HCT116 (cell line): ENCODE measurements around the gene CDCA7. TPM values are rescaled to one million over a fixed set of nuclear protein-coding genes. Genes with fewer than 3 reads are reported as not detected.

Experiments used
- ATAC-seq: fragments of 200-7000 bp; cut with Tn5 transposase; 2 replicates; pipeline ENCODE4 v1.9.1; 2020; ENCODE audit warnings: mild to moderate bottlenecking, moderate library complexity
- BruUV-seq: library from RNA; stranded (reverse); fragments of 400-500 nt; replicated peaks from 2 replicates; lab custom pipeline; 2021; lab: Mats Ljungman, UMichigan
- CTCF ChIA-PET: fragments of 300-600 bp; sonication (Branson Sonifier 250); formaldehyde crosslinking; loops from one replicate; lab custom pipeline; 2021; ENCODE audit warnings: antibody characterized with exemption; lab: Charles Lee
- POLR2A ChIA-PET: fragments of 300-600, 350-600 bp; sonication (Branson Sonifier 250); formaldehyde crosslinking; loops from one replicate; lab custom pipeline; 2021; ENCODE audit warnings: antibody characterized with exemption; lab: Charles Lee
- RAD21 ChIA-PET, 2 experiments: fragments of 300-600 bp; sonication (Branson Sonifier 250); formaldehyde crosslinking; loops; one replicate each; lab custom pipeline; 2023; ENCODE audit warnings: low total read pairs in 2 of 2; ENCODE audit not compliant: uncharacterized antibody in 2 of 2, unreplicated experiment in 2 of 2, low non-redundant PET in 1 of 2; lab: Charles Lee
- DNase-seq: peaks from one replicate; pipeline ENCODE4 v3.0.0-alpha.2; 2010; ENCODE audit warnings: low read depth, low spot score
- H2AFZ ChIP-seq: fragments of 200-600 bp; shearing (Covaris generic), sonication (generic); 2 replicates; pipeline ENCODE4 v1.6.1; 2017; ENCODE audit warnings: low read depth, mixed run types, mixed read lengths, antibody characterized with exemption, low read length; ENCODE audit not compliant: poor library complexity, severe bottlenecking
- H3K27ac ChIP-seq: 2 replicates; pipeline ENCODE4 v1.5.1; 2012; ENCODE audit warnings: low read depth, low read length
- H3K27me3 ChIP-seq: fragments of 200-600 bp; sonication (generic); 2 replicates; pipeline ENCODE4 v1.6.1; 2016; ENCODE audit warnings: mixed run types, low read length, mixed read lengths; ENCODE audit not compliant: insufficient read depth
- H3K36me3 ChIP-seq, 2 experiments: fragments of 200-500 bp in 1 of 2; fragments of 200-600 bp in 1 of 2; sonication (Bioruptor generic) in 1 of 2; sonication (generic) in 1 of 2; 2 replicates each; pipeline versions ENCODE4 v1.5.1 to v1.6.1; 2014 to 2016; ENCODE audit warnings: low read length in 2 of 2, inconsistent platforms in 1 of 2, mixed read lengths in 1 of 2, mixed run types in 1 of 2; ENCODE audit not compliant: insufficient read depth in 2 of 2, control insufficient read depth in 1 of 2
- H3K4me1 ChIP-seq, 2 experiments: fragments of 200-600 bp in 1 of 2; sonication (generic) in 1 of 2; 2 replicates each; pipeline versions ENCODE4 v1.5.1 to v1.6.1; 2012 to 2017; ENCODE audit warnings: low read length in 2 of 2, inconsistent platforms in 1 of 2, mild to moderate bottlenecking in 1 of 2, mixed read lengths in 1 of 2, mixed run types in 1 of 2, moderate library complexity in 1 of 2; ENCODE audit not compliant: insufficient read depth in 2 of 2, control insufficient read depth in 1 of 2
- H3K4me2 ChIP-seq: fragments of 200-600 bp; sonication (generic); 2 replicates; pipeline ENCODE4 v1.6.1; 2017; ENCODE audit warnings: mixed run types, low read length, mixed read lengths
- H3K4me3 ChIP-seq, 2 experiments: fragments of 200-600 bp in 1 of 2; sonication (generic) in 1 of 2; replicated peaks in 1 of 2; 2 replicates each; pipeline ENCODE4 v1.5.1; 2011 to 2016; ENCODE audit warnings: low read length in 2 of 2, control low read depth in 1 of 2, low read depth in 1 of 2, mild to moderate bottlenecking in 1 of 2, mixed read lengths in 1 of 2, mixed run types in 1 of 2
- H3K79me2 ChIP-seq: fragments of 200-600 bp; sonication (generic); 2 replicates; pipeline ENCODE4 v1.6.1; 2017; ENCODE audit warnings: mild to moderate bottlenecking, mixed run types, low read length, moderate library complexity, mixed read lengths; ENCODE audit not compliant: insufficient read depth
- H3K9ac ChIP-seq: fragments of 200-600 bp; sonication (generic); 2 replicates; pipeline ENCODE4 v1.6.1; 2016; ENCODE audit warnings: low read length, mixed read lengths
- H3K9me2 ChIP-seq: fragments of 200-600 bp; sonication (generic), shearing (Covaris generic); 2 replicates; pipeline ENCODE4 v1.6.1; 2017; ENCODE audit warnings: mixed run types, mild to moderate bottlenecking, moderate library complexity; ENCODE audit not compliant: insufficient read depth
- H3K9me3 ChIP-seq, 2 experiments: fragments of 200-500 bp in 1 of 2; fragments of 200-600 bp in 1 of 2; sonication (Bioruptor generic) in 1 of 2; sonication (generic) in 1 of 2; 2 replicates each; pipeline ENCODE4 v1.6.1; 2014 to 2017; ENCODE audit warnings: low read length in 2 of 2, mixed read lengths in 2 of 2, inconsistent platforms in 1 of 2, low read depth in 1 of 2, mild to moderate bottlenecking in 1 of 2, mixed run types in 1 of 2, moderate library complexity in 1 of 2; ENCODE audit not compliant: control insufficient read depth in 1 of 2, insufficient read depth in 1 of 2
- H4K20me1 ChIP-seq: fragments of 200-600 bp; sonication (generic), shearing (Covaris generic); 2 replicates; pipeline ENCODE4 v1.6.1; 2017; ENCODE audit warnings: mixed run types, mild to moderate bottlenecking, moderate library complexity; ENCODE audit not compliant: insufficient read depth
- CBX3 ChIP-seq: IDR thresholded peaks from 2 replicates; pipeline ENCODE4 v1.6.1; 2012; ENCODE audit warnings: low read depth
- CEBPB ChIP-seq: IDR thresholded peaks from 2 replicates; pipeline ENCODE4 v1.6.1; 2012; ENCODE audit warnings: low read depth
- EZH2 ChIP-seq: fragments of 200-600 bp; sonication (generic); IDR thresholded peaks from 2 replicates; pipeline ENCODE4 v1.6.1; 2017; ENCODE audit warnings: antibody characterized with exemption, mixed run types
- EZH2phosphoT487 ChIP-seq: fragments of 200-600 bp; IDR thresholded peaks from 2 replicates; pipeline ENCODE4 v1.6.1; 2018; ENCODE audit warnings: antibody characterized with exemption, borderline replicate concordance
- SP1 ChIP-seq: IDR thresholded peaks from 2 replicates; pipeline ENCODE4 v1.6.1; 2012; ENCODE audit warnings: low read depth
- TCF7L2 ChIP-seq: IDR thresholded peaks from 2 replicates; pipeline ENCODE4 v1.7.0; 2011; ENCODE audit warnings: borderline replicate concordance, inconsistent platforms; ENCODE audit not compliant: insufficient read depth, insufficient read length; ENCODE audit errors: extremely low read depth
- intact Hi-C: fragments of 100-400 bp; cut with micrococcal nuclease; formaldehyde crosslinking; loops from 2 replicates; pipeline ENCODE4 v1.10.0; 2022
- total RNA-seq: library from RNA; stranded (reverse); gene quantifications from one replicate; pipeline ENCODE4 v1.2.1, GENCODE V29; 2021; ENCODE audit not compliant: unreplicated experiment
- TF ChIP-seq, protein P1 (sequence below): IDR thresholded peaks from 2 replicates; pipeline ENCODE4 v1.6.1; 2012
- TF ChIP-seq, protein P2 (sequence below), 3 experiments: fragments of 200-600 bp in 1 of 3; sonication (generic) in 1 of 3; IDR thresholded peaks in 2 of 3; conservative IDR thresholded peaks in 1 of 3; 2 replicates each; pipeline ENCODE4 v1.5.1; 2012 to 2017; ENCODE audit warnings: low read depth in 2 of 3, low read length in 2 of 3, antibody characterized with exemption in 1 of 3, borderline replicate concordance in 1 of 3, control low read depth in 1 of 3, mild to moderate bottlenecking in 1 of 3, mixed read lengths in 1 of 3, mixed run types in 1 of 3, moderate library complexity in 1 of 3; ENCODE audit not compliant: insufficient read depth in 1 of 3

Gene CDCA7
- total RNA-seq, 1 experiment from 2014 or later: 57.9 TPM

DNA sequence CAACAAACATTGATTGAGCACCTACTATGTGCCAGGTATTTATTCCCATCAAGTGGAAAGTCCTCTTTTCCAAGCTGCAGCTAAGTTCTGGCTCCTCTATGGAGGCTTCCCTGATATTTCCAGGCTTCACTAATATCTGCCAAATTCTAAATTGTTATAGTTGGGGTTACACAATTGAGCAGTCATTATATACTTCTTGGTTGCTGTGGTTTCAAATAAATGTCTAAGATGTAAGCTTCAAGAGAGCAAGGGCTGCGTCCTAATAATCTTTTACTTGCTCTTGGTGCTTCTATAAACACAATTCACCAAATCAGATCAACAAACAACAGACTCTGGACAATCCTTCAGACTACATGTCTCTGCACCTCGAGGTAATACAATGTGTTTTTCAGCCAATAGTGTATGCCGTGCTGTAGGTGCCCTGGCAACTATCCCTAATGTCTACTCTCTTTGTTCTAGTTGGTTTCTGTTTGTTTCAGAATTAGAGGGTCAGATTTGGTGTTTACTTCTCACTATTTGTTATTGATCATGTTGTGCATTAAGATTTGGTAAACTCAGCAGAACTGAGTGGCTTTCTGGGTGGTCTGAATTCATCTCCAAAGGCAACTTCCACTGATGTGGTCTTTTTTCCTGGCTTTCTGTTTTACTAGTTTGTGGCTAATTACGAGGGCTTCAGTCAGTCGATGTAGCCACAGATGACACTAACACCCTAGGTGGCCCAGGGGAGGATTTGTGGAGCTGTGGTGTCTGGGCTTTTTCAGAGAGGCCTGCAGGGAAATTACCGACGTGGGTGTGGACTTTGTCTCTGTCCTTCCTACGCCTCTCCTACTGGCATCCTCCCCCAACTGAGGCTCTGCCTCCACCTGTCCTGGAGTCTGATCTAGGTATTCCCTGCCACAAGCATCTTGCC is 50.4 kb downstream of the CDCA7 start:
- Histone ChIP-seq H3K27me3 (no peaks in the 10 kb centered on the region), H3K9me2 (no peaks in the 10 kb centered on the region), H4K20me1 (no peaks in the 10 kb centered on the region), H3K79me2 (no peaks in the 10 kb centered on the region), H3K9me3 (no peaks in the 10 kb centered on the region), H3K9ac (no peak overlapping the region), H3K4me2 (no peak overlapping the region), H3K36me3 (no peaks in the 10 kb centered on the region), H3K4me1 (peaks cover 0 to 14% of the 10 kb centered on the region in 2 experiments; a peak in 1 of 4 replicates), H3K27ac (no peak overlapping the region), H3K4me3 (no peak overlapping the region), H2AFZ (no peak overlapping the region)
- DNase-seq: no peak
- intact Hi-C loops: loop anchor here (10.0 kb wide), 2 partner anchors 480 to 640 kb away; no protein-coding TSS in a partner anchor
- TF ChIP-seq EZH2phosphoT487 (no peak), EZH2 (no peak), CEBPB (no peak), SP1 (no peak), TCF7L2 (no peak), CBX3 (no peak)
- TF ChIP-seq, protein P1, sequence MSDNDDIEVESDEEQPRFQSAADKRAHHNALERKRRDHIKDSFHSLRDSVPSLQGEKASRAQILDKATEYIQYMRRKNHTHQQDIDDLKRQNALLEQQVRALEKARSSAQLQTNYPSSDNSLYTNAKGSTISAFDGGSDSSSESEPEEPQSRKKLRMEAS: no peak
- TF ChIP-seq, protein P2, sequence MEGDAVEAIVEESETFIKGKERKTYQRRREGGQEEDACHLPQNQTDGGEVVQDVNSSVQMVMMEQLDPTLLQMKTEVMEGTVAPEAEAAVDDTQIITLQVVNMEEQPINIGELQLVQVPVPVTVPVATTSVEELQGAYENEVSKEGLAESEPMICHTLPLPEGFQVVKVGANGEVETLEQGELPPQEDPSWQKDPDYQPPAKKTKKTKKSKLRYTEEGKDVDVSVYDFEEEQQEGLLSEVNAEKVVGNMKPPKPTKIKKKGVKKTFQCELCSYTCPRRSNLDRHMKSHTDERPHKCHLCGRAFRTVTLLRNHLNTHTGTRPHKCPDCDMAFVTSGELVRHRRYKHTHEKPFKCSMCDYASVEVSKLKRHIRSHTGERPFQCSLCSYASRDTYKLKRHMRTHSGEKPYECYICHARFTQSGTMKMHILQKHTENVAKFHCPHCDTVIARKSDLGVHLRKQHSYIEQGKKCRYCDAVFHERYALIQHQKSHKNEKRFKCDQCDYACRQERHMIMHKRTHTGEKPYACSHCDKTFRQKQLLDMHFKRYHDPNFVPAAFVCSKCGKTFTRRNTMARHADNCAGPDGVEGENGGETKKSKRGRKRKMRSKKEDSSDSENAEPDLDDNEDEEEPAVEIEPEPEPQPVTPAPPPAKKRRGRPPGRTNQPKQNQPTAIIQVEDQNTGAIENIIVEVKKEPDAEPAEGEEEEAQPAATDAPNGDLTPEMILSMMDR (IDR thresholded peaks at IDR 0.05 in 2 of 3, conservative IDR thresholded peaks at IDR 0.05 in 1 of 3; ENCODE audit: borderline replicate concordance in 1 of 3, insufficient read depth in 1 of 3, low read depth in 2 of 3, low read length in 2 of 3): no peak
- CTCF ChIA-PET: interaction anchor here (1.5 kb wide), 1 partner anchor 945 kb away, joined by 3 read pairs; no protein-coding TSS in a partner anchor
- POLR2A ChIA-PET: no interaction called here
- BruUV-seq: no TSS peak
- RAD21 ChIA-PET: no interaction called here
- no peak for ATAC-seq
